Measurements from ENCODE around the gene DPP6. TPM values are rescaled to one million over a fixed set of nuclear protein-coding genes. Genes with fewer than 3 reads are reported as not detected.

DPP6 gene
- total and polyA plus RNA-seq, 2 donors (not counting 1 experiment from before 2014, with no cell fraction given): not detected

DNA sequence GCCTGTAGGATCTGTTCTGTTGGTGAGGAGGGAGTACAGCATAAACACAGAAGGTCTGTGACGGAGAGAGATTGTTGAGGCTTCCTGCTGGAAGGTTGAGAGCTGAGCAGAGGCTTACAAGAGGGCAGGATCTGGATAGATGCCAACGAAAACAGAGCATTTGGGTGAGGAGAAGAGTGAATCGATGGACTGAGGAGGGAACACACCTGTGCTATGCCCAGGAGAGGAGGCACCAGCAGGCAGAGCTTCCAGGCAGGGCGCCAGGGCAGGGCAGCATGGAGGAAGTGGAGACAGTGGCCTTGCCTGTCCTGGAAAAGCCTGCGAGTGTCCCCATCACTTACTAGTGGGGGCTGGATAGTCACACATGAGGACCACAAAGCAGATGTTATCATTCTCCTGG lies 667.8 kb downstream of the DPP6 start:
- DNase-seq: no peak
- Histone ChIP-seq H3K9me3 (ENCODE audit: control extremely low read depth in 1 of 3, control insufficient read depth in 2 of 3, insufficient read depth in 1 of 3, low read length in 2 of 3) (peaks cover 0 to 12% (median 0%) of the 10 kb centered on the region in 3 donors), H3K4me1 (ENCODE audit: control insufficient read depth in 2 of 2, insufficient read depth in 2 of 2, low read length in 2 of 2) (no peaks in the 10 kb centered on the region), H3K27me3 (replicated peaks in 1 of 4; ENCODE audit: control extremely low read depth in 1 of 4, control insufficient read depth in 3 of 4, insufficient read depth in 4 of 4, low read length in 3 of 4) (no peaks in the 10 kb centered on the region), H4K20me1 (ENCODE audit: control insufficient read depth, insufficient read depth, low read length, poor library complexity, severe bottlenecking) (no peaks in the 10 kb centered on the region), H3K27ac (ENCODE audit: low read length in 2 of 2) (no peak overlapping the region), H2AFZ (ENCODE audit: insufficient read depth, low read depth, low read length, poor library complexity, severe bottlenecking) (no peak overlapping the region), H3K79me2 (ENCODE audit: control insufficient read depth, insufficient read depth, low read length) (no peaks in the 10 kb centered on the region), H3K4me2 (replicated peaks; ENCODE audit: low read depth, low read length, poor library complexity, severe bottlenecking) (no peak overlapping the region), H3K9ac (ENCODE audit: low read length) (no peak overlapping the region), H3K4me3 (ENCODE audit: control extremely low read depth in 1 of 5, extremely low read depth in 1 of 5, insufficient read depth in 1 of 5, low read depth in 2 of 5, low read length in 4 of 5) (no peak overlapping the region), H3K36me3 (replicated peaks in 1 of 2; ENCODE audit: control extremely low read depth in 1 of 2, control insufficient read depth in 1 of 2, extremely low read depth in 1 of 2, insufficient read depth in 2 of 2, low read length in 1 of 2) (no peaks in the 10 kb centered on the region)
- Mint-ChIP-seq H3K4me3 (no peak overlapping the region), H3K9me3 (ENCODE audit: insufficient read depth) (peaks cover 8% of the 10 kb centered on the region), H3K27me3 (no peaks in the 10 kb centered on the region), H3K27ac (no peak overlapping the region), H3K4me1 (no peaks in the 10 kb centered on the region)
- ChIA-PET CTCF (no interaction called here), POLR2A (no interaction called here)
- TF ChIP-seq EZH2 (IDR thresholded peaks at IDR 0.05; ENCODE audit: borderline replicate concordance, insufficient read depth, low read depth, low read length, poor library complexity, severe bottlenecking): no peak
- TF ChIP-seq, protein P1, sequence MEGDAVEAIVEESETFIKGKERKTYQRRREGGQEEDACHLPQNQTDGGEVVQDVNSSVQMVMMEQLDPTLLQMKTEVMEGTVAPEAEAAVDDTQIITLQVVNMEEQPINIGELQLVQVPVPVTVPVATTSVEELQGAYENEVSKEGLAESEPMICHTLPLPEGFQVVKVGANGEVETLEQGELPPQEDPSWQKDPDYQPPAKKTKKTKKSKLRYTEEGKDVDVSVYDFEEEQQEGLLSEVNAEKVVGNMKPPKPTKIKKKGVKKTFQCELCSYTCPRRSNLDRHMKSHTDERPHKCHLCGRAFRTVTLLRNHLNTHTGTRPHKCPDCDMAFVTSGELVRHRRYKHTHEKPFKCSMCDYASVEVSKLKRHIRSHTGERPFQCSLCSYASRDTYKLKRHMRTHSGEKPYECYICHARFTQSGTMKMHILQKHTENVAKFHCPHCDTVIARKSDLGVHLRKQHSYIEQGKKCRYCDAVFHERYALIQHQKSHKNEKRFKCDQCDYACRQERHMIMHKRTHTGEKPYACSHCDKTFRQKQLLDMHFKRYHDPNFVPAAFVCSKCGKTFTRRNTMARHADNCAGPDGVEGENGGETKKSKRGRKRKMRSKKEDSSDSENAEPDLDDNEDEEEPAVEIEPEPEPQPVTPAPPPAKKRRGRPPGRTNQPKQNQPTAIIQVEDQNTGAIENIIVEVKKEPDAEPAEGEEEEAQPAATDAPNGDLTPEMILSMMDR (IDR thresholded peaks at IDR 0.05): no peak
- no peak for ATAC-seq (ENCODE audit: low read depth)
- intact Hi-C loops (cut with micrococcal nuclease): no loop called here
- WGBS (ENCODE audit: insufficient coverage): 79% methylated on average over 5 of the region's 5 CpGs

DNA sequence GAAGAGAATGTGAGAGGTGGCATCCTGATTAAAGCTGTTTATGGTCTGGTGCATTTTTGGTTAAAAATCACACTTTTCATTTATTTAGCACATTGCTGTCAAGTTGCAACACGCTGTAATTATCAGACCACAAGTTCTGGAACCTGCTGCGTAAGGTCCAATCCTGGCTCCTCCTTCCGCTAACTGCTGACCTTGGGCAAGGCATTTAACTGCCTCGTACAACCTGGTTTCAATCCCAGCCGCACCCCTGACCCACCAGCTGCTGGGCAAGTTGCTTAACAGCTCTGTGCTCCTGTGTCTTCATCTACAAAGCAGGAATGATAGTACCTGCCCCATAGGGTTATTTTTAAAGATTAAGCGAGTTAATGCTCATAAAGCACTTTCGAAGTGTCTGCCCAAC lies 668.9 kb downstream of the DPP6 start:
- intact Hi-C loops (cut with micrococcal nuclease): no loop called here
- Histone ChIP-seq H3K79me2 (ENCODE audit: control insufficient read depth, insufficient read depth, low read length) (no peaks in the 10 kb centered on the region), H4K20me1 (ENCODE audit: control insufficient read depth, insufficient read depth, low read length, poor library complexity, severe bottlenecking) (no peaks in the 10 kb centered on the region), H3K4me3 (ENCODE audit: control extremely low read depth in 1 of 5, extremely low read depth in 1 of 5, insufficient read depth in 1 of 5, low read depth in 2 of 5, low read length in 4 of 5) (no peak overlapping the region), H3K36me3 (replicated peaks in 1 of 2; ENCODE audit: control extremely low read depth in 1 of 2, control insufficient read depth in 1 of 2, extremely low read depth in 1 of 2, insufficient read depth in 2 of 2, low read length in 1 of 2) (no peaks in the 10 kb centered on the region), H3K4me1 (ENCODE audit: control insufficient read depth in 2 of 2, insufficient read depth in 2 of 2, low read length in 2 of 2) (no peaks in the 10 kb centered on the region), H3K27ac (ENCODE audit: low read length in 2 of 2) (no peak overlapping the region), H3K9me3 (ENCODE audit: control extremely low read depth in 1 of 3, control insufficient read depth in 2 of 3, insufficient read depth in 1 of 3, low read length in 2 of 3) (peaks cover 0 to 16% (median 6%) of the 10 kb centered on the region in 3 donors), H3K27me3 (replicated peaks in 1 of 4; ENCODE audit: control extremely low read depth in 1 of 4, control insufficient read depth in 3 of 4, insufficient read depth in 4 of 4, low read length in 3 of 4) (no peaks in the 10 kb centered on the region), H2AFZ (ENCODE audit: insufficient read depth, low read depth, low read length, poor library complexity, severe bottlenecking) (no peak overlapping the region), H3K4me2 (replicated peaks; ENCODE audit: low read depth, low read length, poor library complexity, severe bottlenecking) (no peak overlapping the region), H3K9ac (ENCODE audit: low read length) (no peak overlapping the region)
- Mint-ChIP-seq H3K4me3 (no peak overlapping the region), H3K9me3 (ENCODE audit: insufficient read depth) (peaks cover 10% of the 10 kb centered on the region), H3K27ac (no peak overlapping the region), H3K27me3 (no peaks in the 10 kb centered on the region), H3K4me1 (no peaks in the 10 kb centered on the region)
- ATAC-seq (ENCODE audit: low read depth): no peak
- TF ChIP-seq EZH2 (IDR thresholded peaks at IDR 0.05; ENCODE audit: borderline replicate concordance, insufficient read depth, low read depth, low read length, poor library complexity, severe bottlenecking): no peak
- TF ChIP-seq, protein P1 (IDR thresholded peaks at IDR 0.05): no peak
- no peak for DNase-seq
- CTCF ChIA-PET: no interaction called here
- POLR2A ChIA-PET: no interaction called here
- WGBS (ENCODE audit: insufficient coverage): 91% methylated on average over 5 of the region's 7 CpGs

Data from B cell (primary cell).